ENCODE measurements around the gene ADAM29.

The ADAM29 gene

GRCh38 chr4:174929346-174929745 is 11.2 kb downstream of the ADAM29 start:
- TF ChIP-seq EZH2phosphoT487 (IDR thresholded peaks at IDR 0.05; ENCODE audit: low read length) (no peak), CTCF (IDR thresholded peaks at IDR 0.05; ENCODE audit: low read length) (no peak), EZH2 (optimal IDR thresholded peaks at IDR 0.05; ENCODE audit: low read depth, low read length) (no peak)
- H3K4me1 ChIP-seq (ENCODE audit: low read length), result peaks cover 22% of the 10 kb centered on the region
- no peak overlapping the region for H3K4me3 ChIP-seq (ENCODE audit: low read length)
- H4K20me1 ChIP-seq (ENCODE audit: insufficient read depth, low read length), result no peaks in the 10 kb centered on the region
- no peaks in the 10 kb centered on the region for H3K27me3 ChIP-seq (replicated peaks; ENCODE audit: insufficient read depth, low read length)
- H2AFZ ChIP-seq (ENCODE audit: low read length), result peak overlapping the region; percentile 57; the same call in 1 of the 2 replicates
- no peaks in the 10 kb centered on the region for H3K9me2 ChIP-seq (replicated peaks; ENCODE audit: insufficient read depth, low read length)
- peaks cover 10% of the 10 kb centered on the region for H3F3A ChIP-seq (ENCODE audit: insufficient read depth, low read length)
- no peak overlapping the region for H3K9ac ChIP-seq (ENCODE audit: low read length)
- no peaks in the 10 kb centered on the region for H3K9me3 ChIP-seq (replicated peaks; ENCODE audit: insufficient read depth, low read length)
- H3K36me3 ChIP-seq (replicated peaks; ENCODE audit: insufficient read depth, low read length), result no peaks in the 10 kb centered on the region
- H3K4me2 ChIP-seq (ENCODE audit: low read depth, low read length), result no peak overlapping the region
- H3K79me2 ChIP-seq (ENCODE audit: low read length), result no peaks in the 10 kb centered on the region
- no peak for DNase-seq
- peak overlapping the region; percentile 45; the same call in 1 of the 2 replicates for H3K27ac ChIP-seq (ENCODE audit: low read length)

- H3K9me2 ChIP-seq (replicated peaks; ENCODE audit: insufficient read depth, low read length), result no peaks in the 10 kb centered on the region
- no peaks in the 10 kb centered on the region for H3K27me3 ChIP-seq (replicated peaks; ENCODE audit: insufficient read depth, low read length)
- no peaks in the 10 kb centered on the region for H3K36me3 ChIP-seq (replicated peaks; ENCODE audit: insufficient read depth, low read length)
- H3K4me3 ChIP-seq (ENCODE audit: low read length), result no peak overlapping the region
- peaks cover 17% of the 10 kb centered on the region for H3K4me1 ChIP-seq (ENCODE audit: low read length)
- DNase-seq, result no peak
- TF ChIP-seq EZH2phosphoT487 (IDR thresholded peaks at IDR 0.05; ENCODE audit: low read length) (no peak), CTCF (IDR thresholded peaks at IDR 0.05; ENCODE audit: low read length) (no peak), EZH2 (optimal IDR thresholded peaks at IDR 0.05; ENCODE audit: low read depth, low read length) (no peak)
- H3K9ac ChIP-seq (ENCODE audit: low read length), result no peak overlapping the region
- no peaks in the 10 kb centered on the region for H4K20me1 ChIP-seq (ENCODE audit: insufficient read depth, low read length)
- no peak overlapping the region for H3K4me2 ChIP-seq (ENCODE audit: low read depth, low read length)
- no peak overlapping the region for H2AFZ ChIP-seq (ENCODE audit: low read length)
- no peaks in the 10 kb centered on the region for H3K79me2 ChIP-seq (ENCODE audit: low read length)
- H3F3A ChIP-seq (ENCODE audit: insufficient read depth, low read length), result peaks cover 6% of the 10 kb centered on the region
- no peak overlapping the region for H3K27ac ChIP-seq (ENCODE audit: low read length)
- H3K9me3 ChIP-seq (replicated peaks; ENCODE audit: insufficient read depth, low read length), result no peaks in the 10 kb centered on the region
Measured at GRCh38 chr4:174930895-174931294, 12.7 kb downstream of the ADAM29 start.

GRCh38 chr4:174933083-174933482 is 14.9 kb downstream of the ADAM29 start:
- TF ChIP-seq EZH2 (optimal IDR thresholded peaks at IDR 0.05; ENCODE audit: low read depth, low read length) (no peak), CTCF (IDR thresholded peaks at IDR 0.05; ENCODE audit: low read length) (no peak)
- H3F3A ChIP-seq (ENCODE audit: insufficient read depth, low read length), result peaks cover 4% of the 10 kb centered on the region; the same call in 1 of the 2 replicates
- peak overlapping the region; percentile 47; the same call in 1 of the 2 replicates for H3K4me2 ChIP-seq (ENCODE audit: low read depth, low read length)
- no peaks in the 10 kb centered on the region for H3K36me3 ChIP-seq (replicated peaks; ENCODE audit: insufficient read depth, low read length)
- H4K20me1 ChIP-seq (ENCODE audit: insufficient read depth, low read length), result no peaks in the 10 kb centered on the region
- H2AFZ ChIP-seq (ENCODE audit: low read length), result peak overlapping the region; percentile 55
- no peak for DNase-seq
- peak overlapping the region; percentile 1; the same call in 1 of the 2 replicates for H3K4me3 ChIP-seq (ENCODE audit: low read length)
- no peaks in the 10 kb centered on the region for H3K9me2 ChIP-seq (replicated peaks; ENCODE audit: insufficient read depth, low read length)
- peak overlapping the region; percentile 13; the same call in 1 of the 2 replicates for H3K9ac ChIP-seq (ENCODE audit: low read length)
- H3K79me2 ChIP-seq (ENCODE audit: low read length), result no peaks in the 10 kb centered on the region
- H3K9me3 ChIP-seq (replicated peaks; ENCODE audit: insufficient read depth, low read length), result no peaks in the 10 kb centered on the region
- peaks cover 12% of the 10 kb centered on the region for H3K4me1 ChIP-seq (ENCODE audit: low read length)
- H3K27ac ChIP-seq (ENCODE audit: low read length), result no peak overlapping the region
- H3K27me3 ChIP-seq (replicated peaks; ENCODE audit: insufficient read depth, low read length), result no peaks in the 10 kb centered on the region

All from MM.1S (cell line).